CD4-positive, alpha-beta T cell (primary cell): ENCODE data around the gene NUP50. TPM values are rescaled to one million over a fixed set of nuclear protein-coding genes. Genes with fewer than 3 reads are reported as not detected.

Source experiments
- ATAC-seq: fragments of 200-7000 bp; cut with Tn5 transposase; one replicate; pipeline ENCODE4 v1.10.0; 2022; ENCODE audit warnings: mild to moderate bottlenecking; ENCODE audit not compliant: poor library complexity
- CTCF ChIA-PET: fragments of 350-600 bp; sonication (Branson Sonifier 250); formaldehyde crosslinking; loops from one replicate; lab custom pipeline; 2021; ENCODE audit warnings: antibody characterized with exemption, inconsistent platforms; lab: Charles Lee
- POLR2A ChIA-PET: fragments of 350-600 bp; sonication (Branson Sonifier 250); formaldehyde crosslinking; loops from one replicate; lab custom pipeline; 2021; ENCODE audit warnings: antibody characterized with exemption, inconsistent platforms; lab: Charles Lee
- DNase-seq, 14 experiments: peaks; one replicate each; pipeline ENCODE4 v3.0.0-alpha.2; 2013 to 2020; ENCODE audit warnings: mixed read lengths in 2 of 14
- H3K27ac ChIP-seq, 2 donors: one replicate each; pipeline versions ENCODE4 v1.5.1 to v1.7.0; 2013; ENCODE audit warnings: low read length in 2 of 2, low read depth in 1 of 2, mild to moderate bottlenecking in 1 of 2
- H3K27me3 ChIP-seq, 2 experiments: 1 replicate in 1 of 2; 2 replicates in 1 of 2; pipeline versions ENCODE4 v1.6.1 to v1.7.0; 2013; ENCODE audit warnings: low read length in 2 of 2, control low read depth in 1 of 2, mild to moderate bottlenecking in 1 of 2, moderate library complexity in 1 of 2; ENCODE audit not compliant: insufficient read depth in 2 of 2, control insufficient read depth in 1 of 2
- H3K36me3 ChIP-seq: one replicate; pipeline ENCODE4 v1.6.1; 2013; ENCODE audit warnings: low read length, control low read depth; ENCODE audit not compliant: insufficient read depth
- H3K4me1 ChIP-seq: one replicate; pipeline ENCODE4 v1.6.1; 2013; ENCODE audit warnings: low read length, control low read depth; ENCODE audit not compliant: insufficient read depth
- H3K4me3 ChIP-seq: one replicate; pipeline ENCODE4 v1.5.1; 2013; ENCODE audit warnings: mild to moderate bottlenecking, low read length, moderate library complexity
- H3K9me3 ChIP-seq, 2 experiments: 1 replicate in 1 of 2; 2 replicates in 1 of 2; pipeline versions ENCODE4 v1.6.1 to v1.7.0; 2013; ENCODE audit warnings: low read length in 2 of 2, mild to moderate bottlenecking in 2 of 2, control low read depth in 1 of 2, moderate library complexity in 1 of 2; ENCODE audit not compliant: control insufficient read depth in 1 of 2, insufficient read depth in 1 of 2
- H3K27ac Mint-ChIP-seq: one replicate; pipeline ENCODE4 v1.8.0; 2020; ENCODE audit warnings: mixed read lengths
- H3K27me3 Mint-ChIP-seq: one replicate; pipeline ENCODE4 v1.8.0; 2021; ENCODE audit warnings: mixed read lengths
- H3K36me3 Mint-ChIP-seq: one replicate; pipeline ENCODE4 v1.8.0; 2021; ENCODE audit warnings: low read depth, mixed read lengths
- H3K4me1 Mint-ChIP-seq: one replicate; pipeline ENCODE4 v1.8.0; 2021; ENCODE audit warnings: low read depth, mixed read lengths
- H3K4me3 Mint-ChIP-seq: one replicate; pipeline ENCODE4 v1.8.0; 2020; ENCODE audit warnings: mild to moderate bottlenecking, mixed read lengths
- H3K9me3 Mint-ChIP-seq: one replicate; pipeline ENCODE4 v1.8.0; 2020; ENCODE audit warnings: mixed read lengths
- intact Hi-C, 2 experiments: fragments of 100-400 bp; cut with DNase I in 1 of 2; cut with micrococcal nuclease in 1 of 2; formaldehyde crosslinking; loops; one replicate each; pipeline versions ENCODE4 v1.15.1 to v1.9.0; 2023 to 2025; cut with DNase I, micrococcal nuclease
- total RNA-seq, 174 experiments: library from RNA in 2 of 174; stranded (reverse) in 2 of 174; gene quantifications; one replicate each; pipeline ENCODE4 v1.2.3 and lab custom pipeline; 2021 to 2026
- TF ChIP-seq, protein P1 (sequence below): fragments of 200-600 bp; IDR thresholded peaks from one replicate; pipeline ENCODE4 v1.8.0; 2022; ENCODE audit warnings: antibody characterized with exemption, mild to moderate bottlenecking

Gene NUP50
- total RNA-seq, 2 experiments from 2014 or later: 141 TPM

DNA sequence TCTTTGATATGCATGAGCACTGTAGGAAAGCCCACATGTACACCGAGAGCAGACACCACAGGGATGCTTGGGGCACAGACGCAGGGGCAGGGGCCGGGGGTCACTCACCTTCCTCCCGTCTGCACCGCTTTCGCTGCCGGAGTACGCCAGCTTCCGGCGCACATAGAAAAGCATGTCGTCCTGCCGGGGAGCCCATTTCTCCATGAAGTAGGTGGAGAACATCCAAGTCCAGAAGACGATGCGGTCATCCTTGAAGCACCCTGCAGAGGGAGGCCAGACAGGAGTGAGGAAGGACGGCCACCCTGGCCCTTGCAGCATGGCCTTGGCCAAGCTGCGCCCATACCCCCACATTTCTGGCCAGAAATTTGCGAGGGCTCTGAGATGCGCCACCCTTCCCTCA, 48.1 kb downstream of the NUP50 start:
- Histone ChIP-seq H3K9me3 (no peaks in the 10 kb centered on the region), H3K36me3 (peaks cover 15% of the 10 kb centered on the region), H3K27ac (no peak overlapping the region), H3K4me1 (no peaks in the 10 kb centered on the region), H3K4me3 (no peak overlapping the region), H3K27me3 (no peaks in the 10 kb centered on the region)
- Mint-ChIP-seq H3K27ac (no peak overlapping the region), H3K9me3 (no peaks in the 10 kb centered on the region), H3K27me3 (no peaks in the 10 kb centered on the region), H3K4me3 (no peak overlapping the region), H3K4me1 (no peaks in the 10 kb centered on the region), H3K36me3 (no peaks in the 10 kb centered on the region)
- ChIA-PET CTCF (no interaction called here), POLR2A (no interaction called here)
- ATAC-seq (no peak), DNase-seq (no peak)
- intact Hi-C loops: no loop called here
- TF ChIP-seq, protein P1, sequence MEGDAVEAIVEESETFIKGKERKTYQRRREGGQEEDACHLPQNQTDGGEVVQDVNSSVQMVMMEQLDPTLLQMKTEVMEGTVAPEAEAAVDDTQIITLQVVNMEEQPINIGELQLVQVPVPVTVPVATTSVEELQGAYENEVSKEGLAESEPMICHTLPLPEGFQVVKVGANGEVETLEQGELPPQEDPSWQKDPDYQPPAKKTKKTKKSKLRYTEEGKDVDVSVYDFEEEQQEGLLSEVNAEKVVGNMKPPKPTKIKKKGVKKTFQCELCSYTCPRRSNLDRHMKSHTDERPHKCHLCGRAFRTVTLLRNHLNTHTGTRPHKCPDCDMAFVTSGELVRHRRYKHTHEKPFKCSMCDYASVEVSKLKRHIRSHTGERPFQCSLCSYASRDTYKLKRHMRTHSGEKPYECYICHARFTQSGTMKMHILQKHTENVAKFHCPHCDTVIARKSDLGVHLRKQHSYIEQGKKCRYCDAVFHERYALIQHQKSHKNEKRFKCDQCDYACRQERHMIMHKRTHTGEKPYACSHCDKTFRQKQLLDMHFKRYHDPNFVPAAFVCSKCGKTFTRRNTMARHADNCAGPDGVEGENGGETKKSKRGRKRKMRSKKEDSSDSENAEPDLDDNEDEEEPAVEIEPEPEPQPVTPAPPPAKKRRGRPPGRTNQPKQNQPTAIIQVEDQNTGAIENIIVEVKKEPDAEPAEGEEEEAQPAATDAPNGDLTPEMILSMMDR: no peak

DNA sequence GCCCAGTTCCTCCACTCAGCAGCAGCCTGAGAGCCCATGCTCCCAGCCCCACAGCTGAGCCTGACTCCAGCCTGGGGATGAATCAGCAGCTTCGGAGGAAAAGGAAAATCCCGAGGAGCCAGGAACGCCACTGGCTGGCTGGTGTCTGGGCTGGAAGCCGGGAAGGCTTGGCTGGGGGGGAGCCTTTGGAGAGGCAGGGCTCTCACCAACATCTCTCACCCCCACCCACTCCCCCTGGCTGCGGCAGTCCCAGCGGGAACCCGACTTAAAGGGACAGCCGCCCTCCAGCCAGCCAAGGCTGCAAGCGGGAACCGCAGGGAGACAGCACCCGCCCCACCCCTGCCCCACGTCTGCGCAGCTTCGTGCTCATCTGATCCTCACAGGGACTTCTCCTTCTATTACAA, 48.6 kb downstream of the NUP50 start:
- no peaks in the 10 kb centered on the region for H3K4me1 Mint-ChIP-seq
- no peak overlapping the region for H3K4me3 ChIP-seq
- H3K36me3 ChIP-seq: peaks cover 15% of the 10 kb centered on the region
- intact Hi-C loops: no loop called here
- no peak overlapping the region for H3K27ac ChIP-seq
- no peak overlapping the region for H3K27ac Mint-ChIP-seq
- POLR2A ChIA-PET: no interaction called here
- TF ChIP-seq, protein P1: no peak
- H3K36me3 Mint-ChIP-seq: no peaks in the 10 kb centered on the region
- CTCF ChIA-PET: no interaction called here
- no peaks in the 10 kb centered on the region for H3K4me1 ChIP-seq
- H3K27me3 Mint-ChIP-seq: no peaks in the 10 kb centered on the region
- no peaks in the 10 kb centered on the region for H3K9me3 ChIP-seq
- no peaks in the 10 kb centered on the region for H3K27me3 ChIP-seq
- H3K9me3 Mint-ChIP-seq: no peaks in the 10 kb centered on the region
- no peak for ATAC-seq
- DNase-seq: no peak
- H3K4me3 Mint-ChIP-seq: no peak overlapping the region

DNA sequence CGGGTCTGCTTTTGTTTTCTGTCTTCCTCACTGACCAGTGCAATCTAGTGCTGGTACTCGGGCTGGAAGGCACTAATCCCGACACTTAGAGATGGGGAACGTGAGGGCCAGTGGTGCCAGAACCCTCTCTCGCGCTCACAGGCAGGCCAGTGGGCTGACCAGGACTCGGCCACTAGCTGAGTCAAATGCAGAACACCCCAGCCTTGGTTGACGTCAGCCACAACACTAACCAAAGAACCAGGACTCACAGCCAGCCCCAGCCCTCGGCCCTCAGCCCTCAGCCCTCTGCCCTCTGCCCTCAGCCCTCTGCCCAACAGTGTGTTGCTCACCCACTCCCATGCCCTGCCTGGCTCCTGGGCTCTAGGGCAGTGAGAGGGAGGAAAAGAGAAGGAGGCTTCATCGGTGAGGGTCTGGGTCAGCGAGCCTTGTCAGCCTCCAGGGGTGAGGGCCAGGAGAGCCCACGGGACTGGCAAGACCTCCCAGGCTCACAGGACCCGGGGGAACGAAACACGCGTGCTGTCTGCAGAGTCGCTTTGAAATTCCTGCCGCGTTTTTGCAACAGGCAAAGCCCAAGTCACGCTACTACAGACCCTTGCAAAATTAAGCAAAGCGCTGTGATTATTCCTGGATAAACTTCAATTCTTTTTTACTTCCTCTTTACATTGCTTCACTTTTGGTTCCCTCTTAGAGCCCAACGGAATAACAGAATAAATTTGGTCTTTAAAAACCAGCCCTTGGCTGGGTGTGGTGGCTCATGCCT, 49.4 kb downstream of the NUP50 start:
- no peaks in the 10 kb centered on the region for H3K9me3 Mint-ChIP-seq

More for the DNA sequence above, 49.4 kb downstream of the NUP50 start:
- ATAC-seq: no peak
- intact Hi-C loops: no loop called here
- Histone ChIP-seq H3K27me3 (no peaks in the 10 kb centered on the region), H3K4me3 (no peak overlapping the region), H3K27ac (no peak overlapping the region), H3K9me3 (no peaks in the 10 kb centered on the region), H3K4me1 (no peaks in the 10 kb centered on the region), H3K36me3 (peaks cover 12% of the 10 kb centered on the region)
- ChIA-PET CTCF (no interaction called here), POLR2A (no interaction called here)
- TF ChIP-seq, protein P1: no peak
- Mint-ChIP-seq H3K4me1 (no peaks in the 10 kb centered on the region), H3K27me3 (no peaks in the 10 kb centered on the region), H3K36me3 (no peaks in the 10 kb centered on the region), H3K4me3 (no peak overlapping the region), H3K27ac (no peak overlapping the region)
- peak in 2 of 14 experiments; percentile 42 to 49 for DNase-seq
